Endothelial cell of umbilical vein (primary cell): ENCODE data around the gene KDM5C. TPM values are rescaled to one million over a fixed set of nuclear protein-coding genes. Genes with fewer than 3 reads are reported as not detected.

Experiments
- Bru-seq: library from RNA; stranded (reverse); fragments of 400-500 nt; gene quantifications from one replicate; lab custom pipeline; 2021; lab: Mats Ljungman, UMichigan
- BruChase-seq, 2 experiments: library from RNA; stranded (reverse); fragments of 400-500 nt; gene quantifications; one replicate each; lab custom pipeline; 2021; lab: Mats Ljungman, UMichigan
- BruUV-seq: library from RNA; stranded (reverse); fragments of 400-500 nt; replicated peaks from 2 replicates; lab custom pipeline; 2021; lab: Mats Ljungman, UMichigan
- CTCF ChIA-PET: fragments of 300-600, 350-600 bp; sonication (Branson Sonifier 250); formaldehyde crosslinking; loops from one replicate; lab custom pipeline; 2021; ENCODE audit warnings: antibody characterized with exemption, inconsistent platforms; lab: Charles Lee
- POLR2A ChIA-PET: fragments of 300-600, 350-600 bp; sonication (Branson Sonifier 250); formaldehyde crosslinking; loops from one replicate; lab custom pipeline; 2021; ENCODE audit warnings: antibody characterized with exemption, inconsistent platforms; lab: Charles Lee
- DNase-seq: peaks from one replicate; pipeline ENCODE4 v3.0.0-alpha.2; 2011; ENCODE audit warnings: low read depth, low spot score
- FAIRE-seq: peaks from 2 replicates; lab custom pipeline; 2011; peaks lifted over from hg19 to GRCh38; lab: Jason Lieb, UNC
- H2AFZ ChIP-seq: 2 replicates; pipeline ENCODE4 v1.6.0; 2012; ENCODE audit warnings: low read depth, low read length, control low read depth, inconsistent platforms
- H3K27ac ChIP-seq: 2 replicates; pipeline ENCODE4 v1.5.1; 2011; ENCODE audit warnings: low read depth, mild to moderate bottlenecking, control low read depth, low read length, moderate library complexity; ENCODE audit not compliant: insufficient read depth
- H3K27me3 ChIP-seq, 2 experiments: 2 replicates each; pipeline versions ENCODE4 v1.6.0 to v1.6.1; 2011; ENCODE audit warnings: low read length in 2 of 2, mixed read lengths in 1 of 2; ENCODE audit not compliant: control insufficient read depth in 2 of 2, insufficient read depth in 2 of 2
- H3K36me3 ChIP-seq, 2 experiments: 2 replicates in 1 of 2; 3 replicates in 1 of 2; pipeline ENCODE4 v1.5.1; 2011; ENCODE audit warnings: low read length in 2 of 2, mild to moderate bottlenecking in 1 of 2, moderate library complexity in 1 of 2; ENCODE audit not compliant: control insufficient read depth in 2 of 2, insufficient read depth in 2 of 2; ENCODE audit errors: extremely low read depth in 1 of 2
- H3K4me1 ChIP-seq: 3 replicates; pipeline ENCODE4 v1.5.1; 2011; ENCODE audit warnings: mild to moderate bottlenecking, low read length; ENCODE audit not compliant: control insufficient read depth, insufficient read depth; ENCODE audit errors: extremely low read depth
- H3K4me2 ChIP-seq: 2 replicates; pipeline ENCODE4 v1.6.1; 2011; ENCODE audit warnings: low read length, control low read depth, mixed read lengths; ENCODE audit not compliant: insufficient read depth
- H3K4me3 ChIP-seq, 3 experiments: fragments of 200-600 bp in 1 of 3; sonication (generic), shearing (Covaris generic) in 1 of 3; replicated peaks in 1 of 3; 2 replicates each; pipeline ENCODE4 v1.5.1; 2011 to 2016; ENCODE audit warnings: control low read depth in 3 of 3, low read length in 3 of 3, mild to moderate bottlenecking in 2 of 3, inconsistent platforms in 1 of 3, low read depth in 1 of 3, moderate library complexity in 1 of 3; ENCODE audit not compliant: insufficient read depth in 1 of 3
- H3K79me2 ChIP-seq: 2 replicates; pipeline ENCODE4 v1.6.0; 2012; ENCODE audit warnings: low read length, inconsistent platforms; ENCODE audit not compliant: control insufficient read depth, insufficient read depth
- H3K9ac ChIP-seq: replicated peaks from 2 replicates; pipeline ENCODE3; 2011; ENCODE audit warnings: low read length, control low read depth; ENCODE audit not compliant: insufficient read depth; ENCODE audit errors: extremely low read depth
- H3K9me1 ChIP-seq: replicated peaks from 3 replicates; pipeline ENCODE4 v1.6.0; 2011; ENCODE audit warnings: mild to moderate bottlenecking, low read length; ENCODE audit not compliant: control insufficient read depth, insufficient read depth; ENCODE audit errors: extremely low read depth
- H3K9me3 ChIP-seq: replicated peaks from 2 replicates; pipeline ENCODE4 v1.5.1; 2012; ENCODE audit warnings: low read length, inconsistent platforms; ENCODE audit not compliant: control insufficient read depth, insufficient read depth
- H4K20me1 ChIP-seq: replicated peaks from 2 replicates; pipeline ENCODE3; 2011; ENCODE audit warnings: mild to moderate bottlenecking, low read length; ENCODE audit not compliant: control insufficient read depth, insufficient read depth; ENCODE audit errors: extremely low read depth
- CTCF ChIP-seq, 2 donors: IDR thresholded peaks; 1 replicate in 1 of 2; 2 replicates in 1 of 2; pipeline ENCODE4 v1.5.1; 2011; ENCODE audit warnings: low read length in 2 of 2, mild to moderate bottlenecking in 2 of 2, moderate library complexity in 2 of 2, control low read depth in 1 of 2, inconsistent platforms in 1 of 2, low read depth in 1 of 2; ENCODE audit not compliant: insufficient read depth in 1 of 2; ENCODE audit errors: extremely low read depth in 1 of 2
- EZH2 ChIP-seq: IDR thresholded peaks from 2 replicates; pipeline ENCODE4 v1.6.1; 2012; ENCODE audit warnings: borderline replicate concordance, low read depth, mild to moderate bottlenecking, moderate library complexity, low read length, inconsistent platforms; ENCODE audit not compliant: severe bottlenecking
- FOS ChIP-seq: IDR thresholded peaks from 2 replicates; pipeline ENCODE4 v1.6.1; 2011; ENCODE audit warnings: mild to moderate bottlenecking, low read length, moderate library complexity, borderline replicate concordance; ENCODE audit not compliant: insufficient read depth
- GATA2 ChIP-seq: IDR thresholded peaks from 2 replicates; pipeline ENCODE4 v1.7.0; 2011; ENCODE audit warnings: low read depth, mild to moderate bottlenecking, moderate library complexity, mixed read lengths, low read length; ENCODE audit not compliant: insufficient read length, insufficient read depth
- JUN ChIP-seq: IDR thresholded peaks from 2 replicates; pipeline ENCODE4 v1.6.1; 2011; ENCODE audit warnings: borderline replicate concordance, low read depth; ENCODE audit not compliant: insufficient read length, insufficient read depth
- MAX ChIP-seq: IDR thresholded peaks from 2 replicates; pipeline ENCODE4 v1.6.1; 2011; ENCODE audit not compliant: insufficient read depth, insufficient read length
- MYC ChIP-seq: IDR thresholded peaks from one replicate; pipeline ENCODE4 v1.6.1; 2011; ENCODE audit warnings: mild to moderate bottlenecking, low read depth, low read length
- POLR2A ChIP-seq: IDR thresholded peaks from 2 replicates; pipeline ENCODE4 v1.6.1; 2012; ENCODE audit warnings: low read depth, mild to moderate bottlenecking, control low read depth, low read length
- POLR2AphosphoS5 ChIP-seq: IDR thresholded peaks from 2 replicates; pipeline ENCODE4 v1.6.1; 2012; ENCODE audit warnings: low read depth, mild to moderate bottlenecking, control low read depth, low read length, moderate library complexity; ENCODE audit not compliant: insufficient read depth
- dilution Hi-C: fragments of 300-500 bp; cut with MboI; formaldehyde crosslinking; loops from one replicate; pipeline ENCODE4 v1.15.0; 2019; ENCODE audit warnings: low sequenced_read_pairs; ENCODE audit not compliant: extremely low pct_ligation_motif_present
- intact Hi-C: fragments of 100-400 bp; cut with micrococcal nuclease; formaldehyde crosslinking; loops from one replicate; pipeline ENCODE4 v1.10.0; 2022
- long read RNA-seq: library from polyadenylated mRNA; stranded (forward); transcript quantifications from one replicate; pipeline ENCODE4 v2.0.0, GENCODE V29; 2021
- polyA minus RNA-seq, 3 experiments: library from RNA; depleted of rRNA, polyadenylated mRNA; stranded (reverse); fragments of >200 nt; gene quantifications; 1 replicate in 1 of 3; 2 replicates in 2 of 3; pipeline ENCODE4 v1.2.3, GENCODE V29; 2011
- polyA plus RNA-seq, 4 experiments: library from polyadenylated mRNA; depleted of rRNA in 3 of 4; stranded (reverse) in 3 of 4; unstranded in 1 of 4; fragments of >200 nt; gene quantifications; 2 replicates each; pipeline versions ENCODE4 v1.2.1 to v1.2.3, GENCODE V29; 2011 to 2012; ENCODE audit warnings: missing spikeins in 1 of 4
- total RNA-seq: library from RNA; stranded (reverse); gene quantifications from 2 replicates; pipeline ENCODE4 v1.2.3, GENCODE V29; 2021

The KDM5C gene
- 77.8 and 78.7 TPM in 2 replicates for total RNA-seq
- polyA plus RNA-seq, result 44.7 and 45.9 TPM in 2 replicates
- 39.2 and 42.3 TPM in 2 replicates for polyA plus RNA-seq (2011; cell fraction: cytosol; rRNA removed)
- polyA plus RNA-seq (2011; cell fraction: nucleus; rRNA removed), result 187 and 192 TPM in 2 replicates
- 45.0 and 47.6 TPM in 2 replicates for polyA plus RNA-seq (2012)
- 86.8 and 96.4 TPM in 2 replicates for polyA minus RNA-seq
- polyA minus RNA-seq (2011; cell fraction: cytosol; rRNA and poly(A)+ RNA removed), result 86.4 TPM
- 111 TPM in 2 replicates for polyA minus RNA-seq (2011; cell fraction: nucleus; rRNA and poly(A)+ RNA removed)
- percentile 71 among the genes with signal in this experiment for Bru-seq, nascent RNA
- BruChase-seq, experiment 1, labeled RNA remaining after a 6-hour chase, result percentile 89 among the genes with signal in this experiment
- percentile 78 among the genes with signal in this experiment for BruChase-seq, experiment 2, labeled RNA remaining after a 2-hour chase
- long read RNA-seq, full-length matches to known transcripts, result 3 of 26 reads
- long read RNA-seq, partial matches to known transcripts, result 7 of 26 reads
- long read RNA-seq, other reads (novel, unspliced or antisense), result 16 of 26 reads

GRCh38 chrX:53224860-53225797 lies at the start of gene KDM5C:
KDM5C (minus strand) TSS chrX:53225207; CDS start chrX:53224889, 318 bp downstream.
- TF ChIP-seq MAX (no peak), POLR2AphosphoS5 (peak; percentile 20), EZH2 (no peak), POLR2A (peak; percentile 61), FOS (no peak), MYC (no peak), CTCF (IDR thresholded peaks at IDR 0.05; ENCODE audit: extremely low read depth in 1 of 2, insufficient read depth in 1 of 2, low read depth in 1 of 2, low read length in 2 of 2) (no peak), JUN (no peak), GATA2 (no peak)
- Histone ChIP-seq H3K27ac (peak within 1 kb of the TSS; percentile 91), H3K4me2 (peak within 1 kb of the TSS; percentile 80), H3K9me3 (no peaks in the 10 kb centered on the region), H4K20me1 (no peaks in the 10 kb centered on the region), H3K9me1 (no peaks in the 10 kb centered on the region), H3K4me3 (peak within 1 kb of the TSS; percentile 70 to 88 (median 71)), H3K79me2 (peaks cover 46% of the 10 kb centered on the region), H3K9ac (peak within 1 kb of the TSS; percentile 87), H3K4me1 (peaks cover 14% of the 10 kb centered on the region), H3K36me3 (no peaks in the 10 kb centered on the region), H2AFZ (peak within 1 kb of the TSS; percentile 55), H3K27me3 (no peaks in the 10 kb centered on the region)
- FAIRE-seq (peak; percentile 93), DNase-seq (peak; percentile 85)
- no TSS peak for BruUV-seq
- POLR2A ChIA-PET, result no interaction called here
- CTCF ChIA-PET, result no interaction called here
- intact Hi-C loops, result no loop called here
- dilution Hi-C loops, result no loop called here
